Esophagus squamous epithelium (tissue), 4 donors: ENCODE measurements around the gene DAAM1.

Experiments
- POLR2A ChIP-seq, 4 donors: fragments of 450-650 bp; IDR thresholded peaks; one replicate each; pipeline ENCODE4 v1.6.1; 2017; ENCODE audit warnings: antibody characterized with exemption in 4 of 4, mild to moderate bottlenecking in 4 of 4, moderate library complexity in 3 of 4
- TF ChIP-seq, protein P1 (sequence below), 6 experiments: fragments of 450-650 bp in 4 of 6; fragments of 200-600 bp in 2 of 6; sonication (generic) in 2 of 6; IDR thresholded peaks; one replicate each; pipeline ENCODE4 v1.5.1; 2016 to 2019; ENCODE audit warnings: antibody characterized with exemption in 6 of 6, mild to moderate bottlenecking in 4 of 6, moderate library complexity in 4 of 6

DNA sequence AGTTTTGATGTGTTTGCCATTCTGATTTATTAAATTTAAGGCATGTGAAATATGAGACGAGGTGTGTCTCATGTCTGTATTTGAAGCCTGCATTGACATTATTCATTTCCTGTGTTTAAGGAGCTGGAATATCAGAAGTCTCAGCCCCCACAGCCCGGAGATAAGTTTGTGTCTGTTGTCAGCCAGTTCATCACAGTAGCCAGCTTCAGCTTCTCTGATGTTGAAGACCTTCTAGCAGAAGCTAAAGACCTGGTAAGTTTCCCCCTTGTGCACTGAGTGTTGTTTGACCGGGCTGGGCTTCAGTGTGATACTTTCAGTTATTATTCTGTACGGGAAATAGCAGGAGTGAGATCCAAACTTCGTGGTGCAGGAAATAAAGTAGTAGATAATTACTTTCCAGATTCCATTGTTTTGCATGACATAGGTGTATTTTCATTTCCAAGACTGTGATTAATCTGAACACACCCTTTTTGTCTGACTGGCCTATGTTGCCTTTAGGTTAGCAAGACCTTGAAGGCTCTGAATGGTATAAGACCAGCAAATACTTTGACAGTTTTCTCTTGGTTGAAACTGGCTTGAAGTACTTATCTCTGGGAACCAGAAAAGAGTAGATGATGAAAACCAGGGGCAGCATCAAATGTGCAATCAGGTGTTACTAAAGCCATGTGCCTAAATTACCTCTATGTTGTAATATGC is 175.2 kb downstream of the DAAM1 start:
- TF ChIP-seq, protein P1, sequence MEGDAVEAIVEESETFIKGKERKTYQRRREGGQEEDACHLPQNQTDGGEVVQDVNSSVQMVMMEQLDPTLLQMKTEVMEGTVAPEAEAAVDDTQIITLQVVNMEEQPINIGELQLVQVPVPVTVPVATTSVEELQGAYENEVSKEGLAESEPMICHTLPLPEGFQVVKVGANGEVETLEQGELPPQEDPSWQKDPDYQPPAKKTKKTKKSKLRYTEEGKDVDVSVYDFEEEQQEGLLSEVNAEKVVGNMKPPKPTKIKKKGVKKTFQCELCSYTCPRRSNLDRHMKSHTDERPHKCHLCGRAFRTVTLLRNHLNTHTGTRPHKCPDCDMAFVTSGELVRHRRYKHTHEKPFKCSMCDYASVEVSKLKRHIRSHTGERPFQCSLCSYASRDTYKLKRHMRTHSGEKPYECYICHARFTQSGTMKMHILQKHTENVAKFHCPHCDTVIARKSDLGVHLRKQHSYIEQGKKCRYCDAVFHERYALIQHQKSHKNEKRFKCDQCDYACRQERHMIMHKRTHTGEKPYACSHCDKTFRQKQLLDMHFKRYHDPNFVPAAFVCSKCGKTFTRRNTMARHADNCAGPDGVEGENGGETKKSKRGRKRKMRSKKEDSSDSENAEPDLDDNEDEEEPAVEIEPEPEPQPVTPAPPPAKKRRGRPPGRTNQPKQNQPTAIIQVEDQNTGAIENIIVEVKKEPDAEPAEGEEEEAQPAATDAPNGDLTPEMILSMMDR (IDR thresholded peaks at IDR 0.05): no peak
- TF ChIP-seq POLR2A (IDR thresholded peaks at IDR 0.05): no peak
